ENCODE measurements around the gene HSPB9. TPM values are rescaled to one million over a fixed set of nuclear protein-coding genes. Genes with fewer than 3 reads are reported as not detected.

The HSPB9 gene
- total RNA-seq, 1 donor from 2014 or later = not detected

DNA sequence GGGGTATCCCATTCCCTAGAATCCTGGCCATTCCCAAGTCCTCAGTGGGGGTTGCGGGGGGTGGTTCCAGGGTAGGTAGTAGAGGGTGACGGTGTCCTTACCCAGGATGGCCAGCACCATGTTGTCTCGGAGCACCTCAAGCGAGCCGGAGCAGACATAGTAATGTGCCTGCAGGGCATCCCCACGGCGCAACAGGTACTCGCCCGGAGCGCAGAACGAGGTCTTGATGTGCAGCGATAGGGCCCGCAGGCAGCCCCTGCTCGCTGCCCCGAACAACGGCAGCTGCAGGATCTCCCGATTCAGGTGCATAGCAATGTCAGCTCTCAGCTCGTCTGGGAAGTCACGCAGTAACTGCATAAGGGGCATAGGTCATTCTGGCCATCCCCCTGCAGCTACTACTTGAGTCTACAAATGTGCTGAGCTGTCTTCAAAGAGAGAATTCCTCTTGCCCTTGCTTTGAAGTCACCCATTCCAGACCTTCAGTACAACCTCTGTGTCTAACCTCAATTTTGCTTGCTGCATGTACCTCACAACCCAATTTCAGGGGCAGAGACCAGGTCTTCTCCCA, 43.7 kb downstream of the HSPB9 start:
- FAIRE-seq (no peak), DNase-seq (ENCODE audit: low read depth) (no peak)
- H3K36me3 ChIP-seq (ENCODE audit: control insufficient read depth, insufficient read depth, low read length) = no peaks in the 10 kb centered on the region
- H3K4me3 ChIP-seq (ENCODE audit: low read depth, low read length) = no peak overlapping the region
- TF ChIP-seq, protein P1, sequence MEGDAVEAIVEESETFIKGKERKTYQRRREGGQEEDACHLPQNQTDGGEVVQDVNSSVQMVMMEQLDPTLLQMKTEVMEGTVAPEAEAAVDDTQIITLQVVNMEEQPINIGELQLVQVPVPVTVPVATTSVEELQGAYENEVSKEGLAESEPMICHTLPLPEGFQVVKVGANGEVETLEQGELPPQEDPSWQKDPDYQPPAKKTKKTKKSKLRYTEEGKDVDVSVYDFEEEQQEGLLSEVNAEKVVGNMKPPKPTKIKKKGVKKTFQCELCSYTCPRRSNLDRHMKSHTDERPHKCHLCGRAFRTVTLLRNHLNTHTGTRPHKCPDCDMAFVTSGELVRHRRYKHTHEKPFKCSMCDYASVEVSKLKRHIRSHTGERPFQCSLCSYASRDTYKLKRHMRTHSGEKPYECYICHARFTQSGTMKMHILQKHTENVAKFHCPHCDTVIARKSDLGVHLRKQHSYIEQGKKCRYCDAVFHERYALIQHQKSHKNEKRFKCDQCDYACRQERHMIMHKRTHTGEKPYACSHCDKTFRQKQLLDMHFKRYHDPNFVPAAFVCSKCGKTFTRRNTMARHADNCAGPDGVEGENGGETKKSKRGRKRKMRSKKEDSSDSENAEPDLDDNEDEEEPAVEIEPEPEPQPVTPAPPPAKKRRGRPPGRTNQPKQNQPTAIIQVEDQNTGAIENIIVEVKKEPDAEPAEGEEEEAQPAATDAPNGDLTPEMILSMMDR (IDR thresholded peaks at IDR 0.05; ENCODE audit: insufficient read depth, low read length, severe bottlenecking) = no peak
- no peaks in the 10 kb centered on the region for H3K27me3 ChIP-seq (ENCODE audit: control insufficient read depth, insufficient read depth, low read length)

DNA sequence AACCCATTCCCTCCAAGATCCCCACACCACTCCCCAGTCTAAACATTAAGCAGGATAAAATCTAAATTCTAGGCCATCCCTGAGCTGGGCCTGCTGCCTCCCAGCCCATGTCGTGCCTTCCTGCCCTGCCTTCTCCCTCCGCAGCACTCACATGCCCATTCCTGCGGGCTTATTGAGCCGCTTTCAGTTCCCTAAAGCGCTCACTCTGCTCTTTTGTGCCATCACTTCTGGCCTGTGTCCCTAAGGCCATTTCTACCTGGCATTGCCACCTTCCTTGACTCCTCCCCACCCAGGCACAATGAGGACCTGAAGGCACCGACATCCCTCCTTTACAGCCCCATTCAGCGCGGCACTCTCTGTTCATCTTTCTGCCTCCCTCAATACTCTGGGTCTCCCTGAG, 45.2 kb downstream of the HSPB9 start:
- no peaks in the 10 kb centered on the region for H3K36me3 ChIP-seq (ENCODE audit: control insufficient read depth, insufficient read depth, low read length)
- TF ChIP-seq, protein P1 (IDR thresholded peaks at IDR 0.05; ENCODE audit: insufficient read depth, low read length, severe bottlenecking) = no peak
- no peaks in the 10 kb centered on the region for H3K27me3 ChIP-seq (ENCODE audit: control insufficient read depth, insufficient read depth, low read length)
- FAIRE-seq (no peak), DNase-seq (ENCODE audit: low read depth) (no peak)
- H3K4me3 ChIP-seq (ENCODE audit: low read depth, low read length) = no peak overlapping the region

DNA sequence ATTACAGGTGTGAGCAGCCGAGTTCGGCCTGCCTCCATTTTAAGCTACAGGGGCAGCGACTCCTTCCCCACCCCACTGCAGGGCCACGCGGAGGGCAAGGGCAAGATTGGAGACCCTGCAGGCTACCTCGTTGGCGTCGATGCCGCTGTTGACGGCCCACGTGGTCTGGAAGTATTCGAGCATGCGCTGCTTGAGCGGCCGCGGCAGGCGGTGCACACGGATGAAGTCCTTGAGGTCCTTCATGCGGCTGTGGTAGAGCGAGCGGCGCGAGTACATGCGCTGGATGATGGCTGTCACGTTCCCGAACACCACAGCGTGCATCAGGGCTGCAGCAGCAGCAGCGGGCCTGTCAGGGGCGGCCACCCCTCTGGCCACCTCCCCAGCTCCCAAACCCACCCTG, 46.7 kb downstream of the HSPB9 start:
- Histone ChIP-seq H3K27me3 (ENCODE audit: control insufficient read depth, insufficient read depth, low read length) (no peaks in the 10 kb centered on the region), H3K36me3 (ENCODE audit: control insufficient read depth, insufficient read depth, low read length) (no peaks in the 10 kb centered on the region), H3K4me3 (ENCODE audit: low read depth, low read length) (no peak overlapping the region)
- TF ChIP-seq, protein P1 (IDR thresholded peaks at IDR 0.05; ENCODE audit: insufficient read depth, low read length, severe bottlenecking) = no peak
- FAIRE-seq = no peak
- no peak for DNase-seq (ENCODE audit: low read depth)

DNA sequence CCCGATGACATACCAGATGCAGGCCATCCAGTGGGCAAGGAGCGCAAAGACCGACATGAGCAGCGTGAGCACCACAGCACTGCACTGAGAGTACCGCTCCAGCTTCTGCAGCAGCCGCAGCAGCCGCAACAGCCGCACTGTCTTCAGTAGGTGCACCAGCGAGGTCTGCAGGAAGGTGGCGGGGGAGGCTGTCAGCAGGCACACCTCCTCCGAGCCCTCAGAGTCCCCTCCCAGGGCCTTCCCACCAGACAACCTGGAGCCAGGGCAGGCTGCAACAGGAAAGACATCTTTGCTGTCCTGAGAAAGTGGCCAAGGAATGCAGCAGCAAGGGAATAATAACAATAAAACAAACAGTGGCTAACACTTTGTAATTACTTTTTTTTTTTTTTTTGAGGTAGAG, 49.2 kb downstream of the HSPB9 start:
- DNase-seq (ENCODE audit: low read depth) = peak; percentile 75
- H3K4me3 ChIP-seq (ENCODE audit: low read depth, low read length) = no peak overlapping the region
- H3K36me3 ChIP-seq (ENCODE audit: control insufficient read depth, insufficient read depth, low read length) = no peaks in the 10 kb centered on the region
- H3K27me3 ChIP-seq (ENCODE audit: control insufficient read depth, insufficient read depth, low read length) = no peaks in the 10 kb centered on the region
- TF ChIP-seq, protein P1 (IDR thresholded peaks at IDR 0.05; ENCODE audit: insufficient read depth, low read length, severe bottlenecking) = peak; percentile 34
- no peak for FAIRE-seq

Other genes with a start within 250 kb of the HSPB9 start
- gene ACLY, start 203.9 kb upstream of the HSPB9 start, total RNA-seq = 78.5 and 121 TPM in 2 replicates
- 0.13 and 0.26 TPM in 2 replicates for gene ODAD4, start 192.2 kb upstream of the HSPB9 start, total RNA-seq
- 16.3 and 32.4 TPM in 2 replicates for gene CNP, start 156.0 kb upstream of the HSPB9 start, total RNA-seq
- gene DNAJC7, start 105.4 kb upstream of the HSPB9 start, total RNA-seq = 47.7 and 77.2 TPM in 2 replicates
- gene NKIRAS2, start 102.7 kb upstream of the HSPB9 start, total RNA-seq = 13.7 and 31.1 TPM in 2 replicates
- gene C17orf113, start 72.2 kb upstream of the HSPB9 start, total RNA-seq = 0.26 and 0.64 TPM in 2 replicates
- gene ZNF385C, start 24.3 kb upstream of the HSPB9 start, total RNA-seq = under 0.01 and 0.26 TPM in 2 replicates
- gene DHX58, start 10.1 kb upstream of the HSPB9 start, total RNA-seq = 4.4 and 5.0 TPM in 2 replicates
- 5.6 and 10.3 TPM in 2 replicates for gene KAT2A, start 1.4 kb upstream of the HSPB9 start, total RNA-seq
- 52.1 and 63.9 TPM in 2 replicates for gene RAB5C, start 32.2 kb downstream of the HSPB9 start, total RNA-seq
- gene KCNH4, start 58.3 kb downstream of the HSPB9 start, total RNA-seq = not detected in 2 replicates
- gene HCRT, start 62.6 kb downstream of the HSPB9 start, total RNA-seq = not detected in 2 replicates
- gene GHDC, start 71.7 kb downstream of the HSPB9 start, total RNA-seq = 5.9 and 6.8 TPM in 2 replicates
- 11.6 and 12.2 TPM in 2 replicates for gene STAT5B, start 153.6 kb downstream of the HSPB9 start, total RNA-seq
- 1.3 TPM in 2 replicates for gene STAT5A, start 165.7 kb downstream of the HSPB9 start, total RNA-seq

All from bronchial epithelial cell (primary cell).